ENCODE measurements around the gene CFTR. TPM values are rescaled to one million over a fixed set of nuclear protein-coding genes. Genes with fewer than 3 reads are reported as not detected.

Gene CFTR
- total RNA-seq, 2 experiments from 2014 or later = not detected

DNA sequence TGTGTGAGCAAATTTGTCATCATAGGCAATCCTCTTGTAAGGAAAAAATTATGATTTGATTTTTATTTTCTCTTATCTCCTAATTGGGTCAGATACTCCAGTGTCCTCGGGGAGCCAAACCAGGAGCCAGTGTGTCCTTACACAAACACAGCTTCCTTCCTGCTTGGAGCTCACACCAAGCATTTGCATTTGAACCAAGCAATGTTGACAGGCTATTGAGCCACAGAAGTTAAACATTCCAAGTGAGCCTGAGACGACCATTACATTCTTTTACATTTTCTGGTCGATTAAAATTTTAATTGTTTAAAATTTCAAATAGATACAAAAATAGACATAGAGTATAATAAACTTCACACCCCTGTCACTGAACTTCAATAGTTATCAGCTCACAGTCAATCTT is 194.8 kb downstream of the CFTR start:
- H3K4me3 Mint-ChIP-seq = no peak overlapping the region
- no peak overlapping the region for H3K27ac Mint-ChIP-seq
- peaks cover 0 to 4% of the 10 kb centered on the region in 2 experiments for H3K9me3 ChIP-seq (ENCODE audit: control insufficient read depth in 1 of 2, insufficient read depth in 1 of 2, low read length in 2 of 2)
- H3K4me1 ChIP-seq (ENCODE audit: insufficient read depth, low read length) = no peaks in the 10 kb centered on the region
- no peaks in the 10 kb centered on the region for H3K9me3 Mint-ChIP-seq
- H3K4me3 ChIP-seq (ENCODE audit: low read length) = no peak overlapping the region
- no peaks in the 10 kb centered on the region for H3K27me3 ChIP-seq (ENCODE audit: control insufficient read depth in 1 of 2, insufficient read depth in 2 of 2, low read length in 2 of 2)
- no peak overlapping the region for H3K27ac ChIP-seq (ENCODE audit: low read depth in 1 of 2, low read length in 2 of 2)
- no peaks in the 10 kb centered on the region for H3K27me3 Mint-ChIP-seq
- intact Hi-C loops (cut with DNase I, micrococcal nuclease) = no loop called here
- DNase-seq = no peak
- POLR2A ChIA-PET = no interaction called here
- H3K4me1 Mint-ChIP-seq (ENCODE audit: low read depth) = no peaks in the 10 kb centered on the region
- CTCF ChIA-PET = no interaction called here
- no peak for ATAC-seq (ENCODE audit: poor library complexity)
- no peaks in the 10 kb centered on the region for H3K36me3 Mint-ChIP-seq (ENCODE audit: low read depth)
- H3K36me3 ChIP-seq (ENCODE audit: insufficient read depth, low read length) = no peaks in the 10 kb centered on the region
- TF ChIP-seq, protein P1, sequence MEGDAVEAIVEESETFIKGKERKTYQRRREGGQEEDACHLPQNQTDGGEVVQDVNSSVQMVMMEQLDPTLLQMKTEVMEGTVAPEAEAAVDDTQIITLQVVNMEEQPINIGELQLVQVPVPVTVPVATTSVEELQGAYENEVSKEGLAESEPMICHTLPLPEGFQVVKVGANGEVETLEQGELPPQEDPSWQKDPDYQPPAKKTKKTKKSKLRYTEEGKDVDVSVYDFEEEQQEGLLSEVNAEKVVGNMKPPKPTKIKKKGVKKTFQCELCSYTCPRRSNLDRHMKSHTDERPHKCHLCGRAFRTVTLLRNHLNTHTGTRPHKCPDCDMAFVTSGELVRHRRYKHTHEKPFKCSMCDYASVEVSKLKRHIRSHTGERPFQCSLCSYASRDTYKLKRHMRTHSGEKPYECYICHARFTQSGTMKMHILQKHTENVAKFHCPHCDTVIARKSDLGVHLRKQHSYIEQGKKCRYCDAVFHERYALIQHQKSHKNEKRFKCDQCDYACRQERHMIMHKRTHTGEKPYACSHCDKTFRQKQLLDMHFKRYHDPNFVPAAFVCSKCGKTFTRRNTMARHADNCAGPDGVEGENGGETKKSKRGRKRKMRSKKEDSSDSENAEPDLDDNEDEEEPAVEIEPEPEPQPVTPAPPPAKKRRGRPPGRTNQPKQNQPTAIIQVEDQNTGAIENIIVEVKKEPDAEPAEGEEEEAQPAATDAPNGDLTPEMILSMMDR (IDR thresholded peaks at IDR 0.05) = no peak

DNA sequence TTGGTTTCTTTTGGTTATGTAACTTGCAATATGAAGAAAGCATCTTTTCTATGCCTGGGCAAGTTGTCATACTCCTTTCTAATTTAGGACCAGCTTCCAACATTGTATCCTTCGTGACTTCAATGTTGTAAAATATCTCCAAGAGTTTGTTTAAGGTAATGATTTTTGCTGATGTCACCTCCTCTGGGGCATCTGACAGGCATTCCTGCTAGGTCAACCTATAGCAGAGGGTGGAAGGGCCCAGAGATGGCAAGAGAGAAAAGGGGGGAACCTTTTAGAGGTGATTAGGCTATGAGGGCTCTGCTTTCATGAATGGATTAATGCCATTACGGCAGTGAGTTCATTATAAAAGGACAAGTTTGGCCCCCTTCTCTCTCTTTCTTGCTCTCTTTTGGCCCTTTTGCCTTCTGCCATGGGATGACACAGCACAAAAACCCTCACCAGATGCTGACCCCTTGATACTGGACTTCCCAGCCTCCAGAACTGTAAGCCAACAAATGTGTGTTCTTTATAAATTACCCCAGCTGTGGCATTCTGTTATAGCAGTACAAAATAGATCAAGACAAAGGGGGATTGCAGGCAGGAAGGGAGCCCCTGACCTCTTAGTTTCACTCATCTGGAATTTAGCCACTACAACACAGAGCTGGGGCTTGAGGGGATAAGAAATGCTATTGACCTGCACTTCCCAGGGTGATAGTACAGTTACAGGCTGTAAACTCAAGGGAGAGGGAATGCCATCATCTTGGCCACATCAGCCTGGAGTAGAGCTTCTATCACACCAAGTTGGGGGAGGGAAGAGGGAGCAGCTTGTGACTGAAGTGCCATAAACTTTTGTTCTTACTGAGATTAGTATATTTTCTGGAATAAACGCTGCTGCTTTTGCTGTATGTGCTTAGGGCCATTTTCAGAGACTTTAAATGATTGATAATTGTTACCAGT is 195.9 kb downstream of the CFTR start:
- POLR2A ChIA-PET = no interaction called here
- Mint-ChIP-seq H3K9me3 (no peaks in the 10 kb centered on the region), H3K27ac (no peak overlapping the region), H3K36me3 (ENCODE audit: low read depth) (no peaks in the 10 kb centered on the region), H3K4me1 (ENCODE audit: low read depth) (no peaks in the 10 kb centered on the region), H3K27me3 (no peaks in the 10 kb centered on the region), H3K4me3 (no peak overlapping the region)
- intact Hi-C loops (cut with DNase I, micrococcal nuclease) = no loop called here
- TF ChIP-seq, protein P1 (IDR thresholded peaks at IDR 0.05) = no peak
- no peaks in the 10 kb centered on the region for H3K27me3 ChIP-seq (ENCODE audit: control insufficient read depth in 1 of 2, insufficient read depth in 2 of 2, low read length in 2 of 2)
- ATAC-seq (ENCODE audit: poor library complexity) = no peak
- H3K36me3 ChIP-seq (ENCODE audit: insufficient read depth, low read length) = no peaks in the 10 kb centered on the region
- CTCF ChIA-PET = no interaction called here
- no peak overlapping the region for H3K27ac ChIP-seq (ENCODE audit: low read depth in 1 of 2, low read length in 2 of 2)
- peaks cover 0 to 4% of the 10 kb centered on the region in 2 experiments for H3K9me3 ChIP-seq (ENCODE audit: control insufficient read depth in 1 of 2, insufficient read depth in 1 of 2, low read length in 2 of 2)
- H3K4me3 ChIP-seq (ENCODE audit: low read length) = no peak overlapping the region
- DNase-seq = no peak
- no peaks in the 10 kb centered on the region for H3K4me1 ChIP-seq (ENCODE audit: insufficient read depth, low read length)

DNA sequence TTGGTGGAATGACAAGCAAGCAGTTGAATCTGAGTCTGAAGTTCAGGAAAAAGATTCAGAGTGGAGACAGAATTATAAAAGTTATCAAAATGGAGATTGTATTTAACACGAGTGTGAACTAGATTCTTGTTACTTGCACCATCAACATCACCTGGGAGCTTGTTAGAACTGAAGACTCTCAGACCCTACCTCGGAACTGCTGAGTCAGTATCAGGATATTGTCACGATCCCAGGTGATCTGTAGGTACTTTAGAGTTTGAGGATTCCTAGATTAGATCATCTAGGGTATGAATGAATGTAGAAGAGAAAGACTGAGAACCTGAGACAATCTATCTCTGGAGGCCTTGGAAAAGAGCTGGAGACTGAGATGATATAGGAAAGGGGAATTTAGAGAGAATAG is 199.3 kb downstream of the CFTR start:
- POLR2A ChIA-PET = no interaction called here
- no peaks in the 10 kb centered on the region for H3K27me3 ChIP-seq (ENCODE audit: control insufficient read depth in 1 of 2, insufficient read depth in 2 of 2, low read length in 2 of 2)
- TF ChIP-seq, protein P1 (IDR thresholded peaks at IDR 0.05) = no peak
- H3K4me3 ChIP-seq (ENCODE audit: low read length) = no peak overlapping the region
- no peak for ATAC-seq (ENCODE audit: poor library complexity)
- no peak overlapping the region for H3K27ac Mint-ChIP-seq
- no peaks in the 10 kb centered on the region for H3K9me3 ChIP-seq (ENCODE audit: control insufficient read depth in 1 of 2, insufficient read depth in 1 of 2, low read length in 2 of 2)
- intact Hi-C loops (cut with DNase I, micrococcal nuclease) = no loop called here
- H3K4me1 ChIP-seq (ENCODE audit: insufficient read depth, low read length) = no peaks in the 10 kb centered on the region
- no peaks in the 10 kb centered on the region for H3K36me3 Mint-ChIP-seq (ENCODE audit: low read depth)
- no peak overlapping the region for H3K27ac ChIP-seq (ENCODE audit: low read depth in 1 of 2, low read length in 2 of 2)
- H3K4me3 Mint-ChIP-seq = no peak overlapping the region
- no peaks in the 10 kb centered on the region for H3K9me3 Mint-ChIP-seq
- H3K36me3 ChIP-seq (ENCODE audit: insufficient read depth, low read length) = no peaks in the 10 kb centered on the region
- no peaks in the 10 kb centered on the region for H3K27me3 Mint-ChIP-seq
- H3K4me1 Mint-ChIP-seq (ENCODE audit: low read depth) = no peaks in the 10 kb centered on the region
- CTCF ChIA-PET = no interaction called here
- no peak for DNase-seq

Measured in CD4-positive, alpha-beta T cell (primary cell).